HG03342 (cell line): ENCODE measurements around the gene SAMD4B.

Experiments used
- ATAC-seq: cut with Tn5 transposase; IDR thresholded peaks from one replicate; pipeline ENCODE4 v1.9.1; 2021; ENCODE audit warnings: mild to moderate bottlenecking, moderate library complexity; ENCODE audit not compliant: unreplicated experiment

SAMD4B gene

DNA sequence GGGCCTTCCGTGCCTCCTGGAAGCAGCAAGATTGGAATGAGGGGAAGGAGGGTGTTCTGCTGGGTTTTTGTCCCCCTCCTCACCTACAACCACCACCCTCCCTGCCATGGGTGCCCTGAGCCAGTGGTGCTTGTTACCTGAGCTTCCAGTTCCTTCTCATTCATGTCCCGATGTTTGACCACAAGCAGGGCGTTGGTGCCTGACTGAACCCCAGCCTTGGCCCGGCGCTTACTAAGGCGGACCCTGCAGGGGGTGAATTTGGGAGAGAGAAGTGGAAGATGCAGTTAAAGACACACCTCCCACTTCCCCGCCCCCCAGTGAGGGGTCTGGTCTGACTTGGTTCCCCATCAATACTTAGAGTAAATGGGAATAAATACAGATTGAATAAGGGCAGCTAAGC is 44.3 kb downstream of the SAMD4B start:
- ATAC-seq: no peak

DNA sequence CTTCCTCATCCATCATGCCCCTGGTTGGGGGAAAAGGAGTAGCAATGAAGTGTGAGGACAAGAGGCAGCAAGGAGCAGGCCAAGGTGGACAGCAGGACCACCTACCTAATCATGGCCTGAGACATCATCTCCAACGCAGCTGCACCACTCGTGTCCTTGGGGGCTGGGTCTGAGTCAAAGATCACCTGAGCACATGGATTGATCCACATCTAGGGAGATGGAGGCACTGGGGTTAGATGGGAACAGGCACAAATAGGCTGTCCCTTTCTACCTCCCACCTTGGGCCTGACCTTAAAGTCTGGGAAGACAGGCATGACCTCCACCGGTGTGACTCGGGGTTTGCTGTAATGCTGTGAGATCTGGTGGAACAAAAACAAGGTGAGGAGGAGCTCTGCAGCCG is 46.4 kb downstream of the SAMD4B start:
- no peak for ATAC-seq

GRCh38 chr19:39389631-39390414 is 47.6 kb downstream of the SAMD4B start:
- ATAC-seq: no peak

DNA sequence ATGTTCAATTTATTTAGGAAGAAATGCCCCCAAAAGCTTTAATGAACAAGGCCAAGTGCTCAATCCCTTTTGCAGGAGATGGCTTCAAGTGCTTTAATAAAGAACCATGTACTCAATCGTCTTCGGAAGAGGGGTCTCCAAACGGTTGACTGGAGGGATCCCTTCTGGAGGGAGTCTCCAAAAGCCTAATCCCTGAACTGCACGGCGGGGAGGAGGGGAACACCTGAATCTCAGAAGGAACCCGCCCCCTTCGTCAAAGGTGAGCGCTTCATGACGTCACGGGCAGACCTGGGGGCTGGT is 48.2 kb downstream of the SAMD4B start:
- ATAC-seq: no peak

GRCh38 chr19:39390751-39391437 is 48.7 kb downstream of the SAMD4B start, which contains the start of the genes MED29 and PAF1:
Gene MED29, plus strand, starts transcription at chr19:39391378. Its CDS starts 45 bp downstream, at chr19:39391423.
Gene PAF1, minus strand, starts transcription at chr19:39391106. Its CDS starts 242 bp downstream, at chr19:39390864.
- ATAC-seq: peak; percentile 88

DNA sequence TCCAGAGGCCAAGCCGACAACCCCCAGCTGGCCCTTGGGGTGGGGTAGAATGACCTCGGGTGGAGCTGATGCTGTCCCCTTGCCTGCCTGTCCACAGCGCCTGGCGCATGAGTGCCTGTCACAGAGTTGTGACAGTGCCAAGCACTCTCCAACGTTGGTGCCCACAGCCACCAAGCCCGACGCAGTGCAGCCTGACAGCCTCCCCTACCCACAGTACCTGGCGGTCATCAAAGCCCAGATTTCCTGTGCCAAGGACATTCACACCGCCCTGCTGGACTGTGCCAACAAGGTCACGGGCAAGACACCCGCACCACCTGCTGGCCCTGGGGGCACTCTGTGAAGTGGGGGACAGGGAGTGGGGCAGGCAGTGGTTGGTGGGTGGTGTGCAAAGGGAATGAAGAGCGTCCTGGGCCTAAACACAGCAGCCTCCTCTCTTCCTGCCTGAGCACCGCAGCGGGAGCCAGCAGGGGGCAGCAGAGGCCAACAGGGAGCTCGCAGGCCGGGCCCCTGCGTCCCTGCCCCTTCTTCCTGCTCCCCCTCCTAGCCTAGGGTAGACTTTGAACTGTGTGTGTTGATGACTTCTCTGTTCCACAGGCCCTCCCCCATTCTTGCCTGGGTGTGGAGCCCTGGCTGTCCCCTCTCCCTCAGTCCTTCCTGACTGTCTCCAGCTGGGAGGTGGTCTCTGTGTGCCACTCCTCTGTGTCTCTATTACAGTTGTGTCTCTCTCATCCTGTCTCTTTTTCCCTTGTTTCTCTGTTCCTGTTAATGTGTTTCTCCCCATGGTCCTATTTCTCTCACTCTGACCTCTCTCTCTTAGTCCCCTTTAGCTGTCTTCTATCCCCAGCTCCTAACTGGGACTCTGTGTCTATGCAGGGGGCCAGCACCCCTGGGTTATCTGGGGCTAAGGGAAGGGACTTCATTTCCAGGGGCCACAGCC is 55.4 kb downstream of the SAMD4B start:
- peak; percentile 34 for ATAC-seq

DNA sequence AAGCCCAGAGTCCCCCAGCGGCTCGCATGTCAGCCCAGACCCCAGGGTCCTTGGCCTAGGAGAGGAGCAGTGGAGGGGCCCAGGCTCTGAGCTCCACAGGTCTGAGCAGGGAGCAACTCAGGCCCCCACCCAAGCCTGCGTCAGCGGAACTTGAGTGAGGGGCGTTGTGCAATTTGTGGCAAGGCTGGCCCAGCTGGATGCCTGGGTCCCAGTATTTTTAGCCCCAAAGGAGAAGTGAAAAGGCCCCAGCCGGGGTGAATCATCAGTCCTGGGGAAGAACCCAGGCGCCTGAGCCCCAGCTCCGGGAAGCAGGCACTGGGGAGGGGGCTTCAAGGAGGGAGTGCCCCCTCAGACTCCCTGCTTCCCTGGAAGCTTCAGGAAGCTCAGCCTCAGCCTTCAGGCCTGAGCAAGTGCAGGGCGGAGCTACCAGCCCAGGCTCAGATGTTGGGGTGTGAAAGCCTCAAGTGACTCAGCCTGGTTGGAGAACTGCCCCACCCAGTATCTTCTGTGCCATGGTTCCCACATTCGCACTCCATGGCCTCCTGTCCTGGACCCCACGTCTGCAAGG is 56.2 kb downstream of the SAMD4B start:
- ATAC-seq: no peak

DNA sequence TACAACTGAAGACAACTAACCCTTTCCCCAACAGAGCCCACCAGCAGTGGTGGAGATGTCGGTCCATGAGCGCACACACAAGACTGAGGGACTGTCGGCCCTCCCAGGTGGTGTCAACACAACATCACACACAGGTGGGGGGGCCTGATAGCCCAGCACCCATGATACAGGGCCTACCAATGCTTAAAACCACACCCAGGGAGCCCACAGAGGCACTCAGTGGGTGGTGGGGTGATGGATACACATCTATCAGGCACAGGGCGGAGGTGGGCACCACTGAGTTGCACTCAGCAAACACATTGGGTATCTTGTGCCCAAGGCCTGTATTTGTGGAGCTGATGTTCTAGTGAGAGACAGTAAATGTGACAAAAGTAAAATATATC is 57.4 kb downstream of the SAMD4B start:
- no peak for ATAC-seq

- ATAC-seq: no peak
These were observed 57.8 kb downstream of the SAMD4B start for GRCh38 chr19:39400061-39400460.

DNA sequence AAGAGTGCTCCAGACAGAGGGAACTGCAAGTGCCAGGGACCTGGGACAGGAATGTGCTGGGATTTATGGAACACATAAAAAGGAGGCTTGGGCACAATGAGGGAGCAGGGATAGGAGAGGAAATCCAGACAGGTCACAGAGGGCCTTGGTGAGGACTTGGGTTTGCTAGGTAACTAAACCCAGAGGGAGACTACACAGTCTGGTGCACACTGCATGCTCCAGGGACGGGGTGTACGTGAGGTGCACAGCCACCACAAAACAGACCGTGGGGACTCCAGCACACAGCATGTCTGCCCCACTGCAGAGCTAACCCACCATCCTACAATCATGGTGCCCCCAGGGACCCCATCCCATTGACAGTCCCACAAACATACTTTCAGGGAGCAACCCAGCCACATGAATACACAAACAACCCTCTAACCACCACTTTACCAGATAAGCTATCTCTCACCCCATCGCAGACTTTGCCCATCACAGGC is 58.9 kb downstream of the SAMD4B start:
- ATAC-seq: no peak

- no peak for ATAC-seq
These were observed 59.5 kb downstream of the SAMD4B start for GRCh38 chr19:39401549-39402345.

GRCh38 chr19:39402346-39403300 is 60.4 kb downstream of the SAMD4B start:
- no peak for ATAC-seq

- peak; percentile 25 for ATAC-seq
These were observed 61.4 kb downstream of the SAMD4B start for GRCh38 chr19:39403331-39404312.

- no peak for ATAC-seq
These were observed 63.2 kb downstream of the SAMD4B start for GRCh38 chr19:39405261-39405957.

- ATAC-seq: no peak
These were observed 63.9 kb downstream of the SAMD4B start for GRCh38 chr19:39405958-39406655.

GRCh38 chr19:39406656-39407409 is 64.6 kb downstream of the SAMD4B start, which contains the start of gene ZFP36:
Gene ZFP36, plus strand, starts transcription at chr19:39406847. Its CDS starts 58 bp downstream, at chr19:39406905.
- ATAC-seq: no peak
